ENCODE results near the gene BEGAIN.

DNA sequence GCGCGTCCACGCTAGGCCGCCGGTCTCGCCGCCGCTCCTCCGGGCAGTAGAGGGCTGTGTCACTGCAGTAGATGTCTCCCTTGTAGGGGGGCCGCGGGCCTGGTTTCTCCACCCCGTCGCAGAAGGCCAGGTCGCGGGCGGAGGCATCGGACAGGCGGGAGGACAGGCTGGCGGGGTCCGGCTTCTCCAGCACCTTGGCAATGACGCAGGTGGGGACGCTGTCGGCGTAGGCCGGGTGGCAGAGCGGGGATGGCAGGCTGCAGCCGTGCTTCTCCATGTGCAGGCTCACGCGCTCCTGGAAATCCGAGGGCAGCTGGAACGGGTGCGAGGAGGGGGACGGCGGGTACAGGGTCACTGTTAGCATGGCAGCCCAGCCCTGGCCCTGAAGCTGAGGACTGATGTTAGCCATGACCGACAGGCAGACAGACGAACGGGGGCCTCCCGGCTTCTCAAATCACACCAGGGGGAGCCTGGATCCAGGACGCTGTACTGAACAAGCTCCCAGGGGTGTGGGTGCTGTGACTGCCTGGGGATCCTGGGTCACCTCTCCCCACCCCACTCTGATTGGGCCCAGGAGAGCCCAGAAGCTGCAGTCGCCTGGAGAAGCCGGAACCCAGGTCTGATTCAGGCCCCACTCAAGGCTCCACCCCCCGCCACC, 48.1 kb downstream of the BEGAIN start:
- TF ChIP-seq, protein P1, sequence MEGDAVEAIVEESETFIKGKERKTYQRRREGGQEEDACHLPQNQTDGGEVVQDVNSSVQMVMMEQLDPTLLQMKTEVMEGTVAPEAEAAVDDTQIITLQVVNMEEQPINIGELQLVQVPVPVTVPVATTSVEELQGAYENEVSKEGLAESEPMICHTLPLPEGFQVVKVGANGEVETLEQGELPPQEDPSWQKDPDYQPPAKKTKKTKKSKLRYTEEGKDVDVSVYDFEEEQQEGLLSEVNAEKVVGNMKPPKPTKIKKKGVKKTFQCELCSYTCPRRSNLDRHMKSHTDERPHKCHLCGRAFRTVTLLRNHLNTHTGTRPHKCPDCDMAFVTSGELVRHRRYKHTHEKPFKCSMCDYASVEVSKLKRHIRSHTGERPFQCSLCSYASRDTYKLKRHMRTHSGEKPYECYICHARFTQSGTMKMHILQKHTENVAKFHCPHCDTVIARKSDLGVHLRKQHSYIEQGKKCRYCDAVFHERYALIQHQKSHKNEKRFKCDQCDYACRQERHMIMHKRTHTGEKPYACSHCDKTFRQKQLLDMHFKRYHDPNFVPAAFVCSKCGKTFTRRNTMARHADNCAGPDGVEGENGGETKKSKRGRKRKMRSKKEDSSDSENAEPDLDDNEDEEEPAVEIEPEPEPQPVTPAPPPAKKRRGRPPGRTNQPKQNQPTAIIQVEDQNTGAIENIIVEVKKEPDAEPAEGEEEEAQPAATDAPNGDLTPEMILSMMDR (conservative IDR thresholded peaks at IDR 0.05; ENCODE audit: low read length) = no peak
- TF ChIP-seq EZH2phosphoT487 (IDR thresholded peaks at IDR 0.05; ENCODE audit: borderline replicate concordance, low read depth, low read length) = no peak
